ENCODE data around the gene ZMIZ1. TPM values are rescaled to one million over a fixed set of nuclear protein-coding genes. Genes with fewer than 3 reads are reported as not detected.

ZMIZ1 gene
- total and polyA plus RNA-seq, 5 donors, result 38.0 to 83.1 (median 71.1) TPM

DNA sequence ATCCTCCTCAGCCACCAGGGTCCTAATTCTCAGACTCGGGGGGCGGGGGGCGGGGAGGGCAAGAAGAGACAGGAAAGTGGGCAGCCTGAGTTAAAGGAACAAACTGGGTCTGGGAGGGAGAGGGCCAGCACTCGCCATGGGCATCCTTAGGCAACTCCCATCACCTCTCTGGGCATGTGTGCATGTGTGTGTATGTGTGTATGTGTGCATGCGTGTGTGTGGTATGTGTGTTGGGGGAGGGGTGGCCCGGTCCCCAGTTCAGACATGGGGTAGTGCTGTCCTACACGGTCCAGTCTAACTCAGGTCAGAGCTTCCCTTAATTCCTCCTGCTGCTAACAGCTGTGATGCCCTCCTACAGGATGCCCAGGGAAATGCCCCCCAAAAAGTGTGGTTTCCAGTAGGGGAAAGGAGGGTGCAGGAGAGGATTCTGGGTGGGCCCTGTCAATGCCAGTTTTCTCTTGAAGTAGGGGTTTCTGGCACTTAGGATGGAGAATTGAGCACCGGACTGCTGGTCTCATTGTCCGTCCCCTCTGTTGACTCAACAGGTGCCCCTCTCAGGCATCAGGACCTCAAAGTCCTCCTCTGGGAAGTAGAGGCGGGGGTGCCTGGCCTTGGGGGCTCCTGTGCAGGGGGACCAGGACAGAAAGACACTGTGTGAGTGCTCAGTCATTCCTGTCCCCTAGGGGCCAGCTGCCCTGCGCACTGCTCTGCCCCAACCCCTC lies 15.1 kb upstream of the ZMIZ1 start:
- ATAC-seq (no peak), DNase-seq (no peak)
- WGBS, result 83% methylated on average over 11 of the region's 11 CpGs
- intact Hi-C loops (cut with DNase I), result no loop called here
- Histone ChIP-seq H3K4me3 (ENCODE audit: low read length) (no peak overlapping the region), H3K27ac (ENCODE audit: low read length) (no peak overlapping the region), H3K27me3 (ENCODE audit: control insufficient read depth, insufficient read depth) (no peaks in the 10 kb centered on the region), H3K4me1 (ENCODE audit: control insufficient read depth, insufficient read depth, low read length) (no peaks in the 10 kb centered on the region), H3K9me3 (ENCODE audit: control insufficient read depth, low read length) (no peaks in the 10 kb centered on the region)

GRCh38 chr10:79054203-79055099 lies 14.3 kb upstream of the ZMIZ1 start:
- Histone ChIP-seq H3K9me3 (ENCODE audit: control insufficient read depth, low read length) (no peaks in the 10 kb centered on the region), H3K27ac (ENCODE audit: low read length) (no peak overlapping the region), H3K27me3 (ENCODE audit: control insufficient read depth, insufficient read depth) (no peaks in the 10 kb centered on the region), H3K4me3 (ENCODE audit: low read length) (no peak overlapping the region), H3K4me1 (ENCODE audit: control insufficient read depth, insufficient read depth, low read length) (no peaks in the 10 kb centered on the region)
- ATAC-seq (no peak), DNase-seq (peak in 1 of 3 donors; percentile 5)
- 93% methylated on average over 13 of the region's 13 CpGs for WGBS
- intact Hi-C loops (cut with DNase I), result no loop called here

DNA sequence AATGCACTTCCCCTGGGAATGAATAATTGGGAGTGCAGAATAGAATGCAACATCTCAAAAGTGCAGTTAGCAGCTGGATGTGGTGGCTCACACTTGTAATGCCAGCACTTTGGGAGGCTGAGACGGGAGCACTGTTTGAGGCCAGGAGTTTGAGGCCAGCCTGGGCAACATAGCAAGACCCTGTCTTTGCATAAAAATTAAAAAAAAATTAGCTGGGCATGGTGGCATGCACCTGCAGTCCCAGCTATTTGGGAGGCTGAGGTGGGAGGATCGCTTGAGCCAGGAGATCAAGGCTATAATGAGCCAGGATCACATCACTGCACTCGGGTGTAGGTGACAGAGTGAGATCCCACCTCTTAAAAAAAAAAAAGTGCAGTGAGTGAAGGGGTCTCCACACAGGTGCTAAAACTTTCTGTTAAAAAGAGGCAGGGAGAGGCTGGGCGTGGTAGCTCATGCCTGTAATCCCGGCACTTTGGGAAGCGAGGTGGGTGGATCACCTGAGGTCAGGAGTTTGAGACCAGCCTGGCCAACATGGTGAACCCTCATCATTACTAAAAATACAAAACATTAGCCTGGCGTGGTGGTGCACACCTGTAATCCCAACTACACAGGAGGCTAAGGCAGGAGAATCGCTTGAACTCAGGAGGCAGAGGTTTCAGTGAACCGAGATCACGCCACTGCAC lies 13.5 kb upstream of the ZMIZ1 start:
- intact Hi-C loops (cut with DNase I), result no loop called here
- DNase-seq (no peak), ATAC-seq (no peak)
- no peak overlapping the region for H3K27ac ChIP-seq (ENCODE audit: low read length)
- H3K27me3 ChIP-seq (ENCODE audit: control insufficient read depth, insufficient read depth), result no peaks in the 10 kb centered on the region
- H3K4me1 ChIP-seq (ENCODE audit: control insufficient read depth, insufficient read depth, low read length), result no peaks in the 10 kb centered on the region
- no peak overlapping the region for H3K4me3 ChIP-seq (ENCODE audit: low read length)
- 96% methylated on average over 10 of the region's 10 CpGs for WGBS
- H3K9me3 ChIP-seq (ENCODE audit: control insufficient read depth, low read length), result no peaks in the 10 kb centered on the region

- no peak overlapping the region for H3K27ac ChIP-seq (ENCODE audit: low read length)
- H3K9me3 ChIP-seq (ENCODE audit: control insufficient read depth, low read length), result no peaks in the 10 kb centered on the region
- no peak overlapping the region for H3K4me3 ChIP-seq (ENCODE audit: low read length)
- no peak for ATAC-seq
- 92% methylated on average over 4 of the region's 4 CpGs for WGBS
- DNase-seq, result no peak
- no peaks in the 10 kb centered on the region for H3K4me1 ChIP-seq (ENCODE audit: control insufficient read depth, insufficient read depth, low read length)
- intact Hi-C loops (cut with DNase I), result no loop called here
- H3K27me3 ChIP-seq (ENCODE audit: control insufficient read depth, insufficient read depth), result no peaks in the 10 kb centered on the region
Observed at GRCh38 chr10:79055892-79056291, 12.9 kb upstream of the ZMIZ1 start.

DNA sequence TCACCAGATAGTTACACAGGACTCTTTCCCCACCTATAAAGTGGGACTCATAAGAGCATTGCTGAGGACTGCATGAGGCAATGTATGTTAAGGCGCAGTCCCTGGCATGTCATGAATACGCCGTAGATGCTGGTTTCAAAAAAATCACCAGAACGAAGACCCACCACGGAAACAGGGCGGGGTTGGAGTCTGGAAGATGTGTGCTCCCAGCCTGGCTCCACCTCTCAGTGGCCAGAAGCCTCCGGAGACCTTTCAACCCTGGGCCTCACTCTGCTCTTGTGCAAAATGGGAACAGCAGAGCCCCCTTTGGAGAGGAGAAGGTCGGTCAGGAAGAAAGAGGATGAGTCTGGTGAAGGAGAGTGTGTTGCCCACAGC lies 12.4 kb upstream of the ZMIZ1 start:
- Histone ChIP-seq H3K27ac (ENCODE audit: low read length) (no peak overlapping the region), H3K4me1 (ENCODE audit: control insufficient read depth, insufficient read depth, low read length) (no peaks in the 10 kb centered on the region), H3K27me3 (ENCODE audit: control insufficient read depth, insufficient read depth) (no peaks in the 10 kb centered on the region), H3K9me3 (ENCODE audit: control insufficient read depth, low read length) (no peaks in the 10 kb centered on the region), H3K4me3 (ENCODE audit: low read length) (no peak overlapping the region)
- intact Hi-C loops (cut with DNase I), result no loop called here
- WGBS, result 93% methylated on average over 8 of the region's 8 CpGs
- DNase-seq, result peak in 1 of 3 donors; percentile 6
- no peak for ATAC-seq

- intact Hi-C loops (cut with DNase I), result no loop called here
- no peak for DNase-seq
- H3K27me3 ChIP-seq (ENCODE audit: control insufficient read depth, insufficient read depth), result no peaks in the 10 kb centered on the region
- H3K4me1 ChIP-seq (ENCODE audit: control insufficient read depth, insufficient read depth, low read length), result no peaks in the 10 kb centered on the region
- no peak for ATAC-seq
- WGBS, result 88% methylated on average over 14 of the region's 14 CpGs
- no peak overlapping the region for H3K27ac ChIP-seq (ENCODE audit: low read length)
- no peaks in the 10 kb centered on the region for H3K9me3 ChIP-seq (ENCODE audit: control insufficient read depth, low read length)
- no peak overlapping the region for H3K4me3 ChIP-seq (ENCODE audit: low read length)
Observed at GRCh38 chr10:79056736-79057391, 11.9 kb upstream of the ZMIZ1 start.

GRCh38 chr10:79057481-79058275 lies 11.1 kb upstream of the ZMIZ1 start:
- DNase-seq, result peak in 1 of 3 donors; percentile 8
- H3K4me3 ChIP-seq (ENCODE audit: low read length), result no peak overlapping the region
- 80% methylated on average over 12 of the region's 12 CpGs for WGBS
- H3K27ac ChIP-seq (ENCODE audit: low read length), result no peak overlapping the region
- no peak for ATAC-seq
- intact Hi-C loops (cut with DNase I), result no loop called here
- no peaks in the 10 kb centered on the region for H3K4me1 ChIP-seq (ENCODE audit: control insufficient read depth, insufficient read depth, low read length)
- H3K9me3 ChIP-seq (ENCODE audit: control insufficient read depth, low read length), result no peaks in the 10 kb centered on the region
- H3K27me3 ChIP-seq (ENCODE audit: control insufficient read depth, insufficient read depth), result no peaks in the 10 kb centered on the region

DNA sequence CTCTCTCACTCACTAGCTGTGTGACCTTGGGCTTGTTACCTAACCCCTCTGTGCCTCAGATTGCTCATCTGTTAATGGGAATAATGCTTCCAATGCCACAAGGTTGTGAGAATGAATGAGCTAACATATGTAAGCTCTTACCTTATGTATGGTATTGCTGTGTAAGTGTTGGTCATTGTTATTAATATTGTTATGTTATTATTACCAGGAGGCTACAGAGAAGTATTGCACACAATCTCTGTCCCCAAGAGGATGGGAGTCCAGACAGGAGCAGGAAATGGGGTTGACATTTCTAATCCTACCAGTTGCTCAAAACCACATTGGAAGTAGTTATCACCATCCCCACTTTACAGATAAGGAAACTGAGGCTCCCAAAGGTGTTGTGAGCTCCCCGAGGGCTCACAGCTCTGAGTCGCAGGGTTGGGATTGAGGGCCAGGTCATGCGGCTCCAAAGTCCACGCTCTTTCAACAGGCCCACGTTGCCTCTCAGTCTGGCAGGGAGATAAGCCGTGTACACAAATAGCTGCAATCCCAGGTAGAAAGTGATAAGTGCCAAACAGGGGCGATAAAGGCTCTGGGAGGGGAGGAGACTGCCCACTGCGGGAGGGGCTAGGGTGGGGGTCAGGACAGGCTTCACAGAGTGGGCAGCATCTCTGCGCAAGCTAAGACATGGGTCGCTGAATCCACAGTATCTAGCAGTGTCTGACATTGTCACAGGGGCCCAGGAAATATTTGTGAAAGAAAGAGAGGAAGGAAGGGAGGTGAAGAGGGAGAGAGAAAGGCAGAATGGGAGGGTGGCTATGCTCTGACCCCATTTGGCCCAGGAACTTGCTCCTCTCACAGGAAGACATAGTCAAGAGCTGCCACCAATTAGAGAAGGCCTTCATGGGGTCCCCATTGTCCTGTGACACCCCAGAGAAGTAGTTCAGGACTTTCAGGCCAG lies 9.6 kb upstream of the ZMIZ1 start:
- ATAC-seq, result no peak
- intact Hi-C loops (cut with DNase I), result no loop called here
- WGBS, result 72% methylated on average over 10 of the region's 10 CpGs

GRCh38 chr10:79059859-79060379 lies 8.8 kb upstream of the ZMIZ1 start:
- Histone ChIP-seq H3K27ac (ENCODE audit: low read length) (no peak overlapping the region), H3K4me3 (ENCODE audit: low read length) (no peak overlapping the region), H3K27me3 (ENCODE audit: control insufficient read depth, insufficient read depth) (no peaks in the 10 kb centered on the region), H3K9me3 (ENCODE audit: control insufficient read depth, low read length) (no peaks in the 10 kb centered on the region), H3K4me1 (ENCODE audit: control insufficient read depth, insufficient read depth, low read length) (no peaks in the 10 kb centered on the region)
- peak in 2 of 3 donors; percentile 21 to 22 for DNase-seq
- intact Hi-C loops (cut with DNase I), result loop anchor here (10.0 kb wide), 3 partner anchors 85 to 635 kb away; no protein-coding TSS in a partner anchor
- 66% methylated on average over 11 of the region's 11 CpGs for WGBS
- no peak for ATAC-seq

More for the DNA sequence above, 9.6 kb upstream of the ZMIZ1 start:
- H3K27me3 ChIP-seq (ENCODE audit: control insufficient read depth, insufficient read depth), result no peaks in the 10 kb centered on the region
- H3K4me1 ChIP-seq (ENCODE audit: control insufficient read depth, insufficient read depth, low read length), result no peaks in the 10 kb centered on the region
- H3K4me3 ChIP-seq (ENCODE audit: low read length), result no peak overlapping the region
- no peak overlapping the region for H3K27ac ChIP-seq (ENCODE audit: low read length)
- no peaks in the 10 kb centered on the region for H3K9me3 ChIP-seq (ENCODE audit: control insufficient read depth, low read length)
- DNase-seq, result peak in 2 of 3 donors; percentile 9 to 19
